Stimulated activated CD4-positive, alpha-beta T cell treated with anti-CD3 and anti-CD28 coated beads, Interleukin-4, amount 100 ng/mL, for 4 hours (primary cell): ENCODE data around the gene FOXK2.
A peak's percentile ranks its signal among the peaks of the same experiment; 100 is the strongest.
"Not testable (repeated sequence)": the region's sequence is repeated elsewhere in the genome, so short reads cannot be mapped to it uniquely, and the experiment has no call there.

Source experiments
- DNase-seq, 2 experiments: peaks; one replicate each; pipeline ENCODE4 v3.0.0-alpha.2; 2020

The FOXK2 gene

DNA sequence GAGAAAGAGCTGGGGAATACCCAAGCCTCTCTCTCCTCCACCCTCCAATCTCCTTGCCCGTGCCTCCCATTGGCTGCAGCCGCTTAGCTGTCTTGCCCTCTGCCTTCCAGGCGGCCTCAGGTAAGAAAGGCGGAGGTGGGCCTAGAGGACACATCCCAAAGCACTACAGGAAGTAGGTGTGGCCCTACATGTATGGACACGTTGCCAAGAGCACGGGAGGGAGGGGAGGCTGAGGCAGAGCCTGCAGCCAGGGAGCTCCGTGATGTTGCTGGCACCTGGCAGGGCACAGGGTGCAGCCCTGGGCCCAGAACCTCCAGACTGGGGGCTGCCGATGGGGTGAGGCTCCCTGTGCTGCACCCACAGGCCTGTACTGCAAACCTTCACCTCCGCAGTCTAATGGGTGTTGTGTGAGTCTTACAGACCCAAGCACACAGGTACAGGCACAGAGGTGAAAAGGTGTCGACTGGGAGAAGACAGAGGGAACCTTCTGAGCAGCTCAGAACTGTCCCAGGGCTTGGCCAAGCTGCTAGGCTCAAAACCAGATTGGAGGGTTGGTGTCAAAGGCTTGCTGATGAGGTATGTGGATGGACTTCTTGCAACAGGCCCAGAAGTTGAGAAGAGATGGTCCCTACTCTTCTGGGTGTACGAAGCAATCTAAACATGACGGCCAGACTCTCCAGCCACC, 23.5 kb upstream of the FOXK2 start:
- DNase-seq = no peak

DNA sequence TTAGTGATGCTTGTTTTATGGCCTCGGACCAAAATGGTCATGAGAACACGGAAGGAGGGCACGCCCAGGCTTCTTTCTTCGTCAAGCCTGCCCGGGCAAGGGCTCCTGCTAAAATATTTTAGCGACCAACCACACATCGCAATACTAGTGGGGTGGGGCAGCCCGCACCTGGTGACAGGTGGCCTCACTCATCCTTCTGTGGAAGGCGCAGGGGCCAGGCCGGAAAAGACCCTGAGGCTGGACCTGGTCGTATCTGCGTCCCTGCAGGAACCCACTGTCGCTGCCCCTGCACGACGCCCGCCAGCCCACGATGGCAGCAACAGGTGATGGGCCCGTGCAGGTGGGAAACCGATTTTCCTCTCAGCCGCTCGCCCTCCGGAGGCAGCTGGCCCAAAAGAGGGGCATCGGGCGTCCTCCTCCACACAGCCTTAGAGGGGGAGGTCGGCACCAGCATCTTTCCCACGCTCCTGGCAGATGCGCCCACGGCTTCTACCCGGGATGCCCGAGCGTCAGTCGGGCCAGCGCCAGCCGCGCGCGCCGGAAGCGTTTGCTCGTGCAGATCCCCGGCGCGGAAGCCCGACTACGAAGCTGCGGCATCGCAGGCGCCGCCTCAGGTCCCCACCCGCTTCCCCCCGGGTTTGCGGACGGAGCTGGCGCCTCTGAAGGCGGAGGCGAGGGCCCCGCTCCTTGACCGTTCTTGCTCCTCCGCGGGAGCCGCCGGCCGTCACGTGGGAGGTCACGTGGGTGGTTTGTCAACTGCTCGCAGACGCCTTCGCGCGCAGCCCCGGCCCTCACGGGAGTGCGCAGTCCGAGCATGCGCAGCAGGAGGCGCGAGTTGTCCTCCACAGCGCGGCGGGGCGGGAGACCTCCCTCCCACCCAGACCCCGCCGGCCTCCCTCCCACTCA, 22.8 kb upstream of the FOXK2 start:
- DNase-seq = peak; percentile 88 to 90

DNA sequence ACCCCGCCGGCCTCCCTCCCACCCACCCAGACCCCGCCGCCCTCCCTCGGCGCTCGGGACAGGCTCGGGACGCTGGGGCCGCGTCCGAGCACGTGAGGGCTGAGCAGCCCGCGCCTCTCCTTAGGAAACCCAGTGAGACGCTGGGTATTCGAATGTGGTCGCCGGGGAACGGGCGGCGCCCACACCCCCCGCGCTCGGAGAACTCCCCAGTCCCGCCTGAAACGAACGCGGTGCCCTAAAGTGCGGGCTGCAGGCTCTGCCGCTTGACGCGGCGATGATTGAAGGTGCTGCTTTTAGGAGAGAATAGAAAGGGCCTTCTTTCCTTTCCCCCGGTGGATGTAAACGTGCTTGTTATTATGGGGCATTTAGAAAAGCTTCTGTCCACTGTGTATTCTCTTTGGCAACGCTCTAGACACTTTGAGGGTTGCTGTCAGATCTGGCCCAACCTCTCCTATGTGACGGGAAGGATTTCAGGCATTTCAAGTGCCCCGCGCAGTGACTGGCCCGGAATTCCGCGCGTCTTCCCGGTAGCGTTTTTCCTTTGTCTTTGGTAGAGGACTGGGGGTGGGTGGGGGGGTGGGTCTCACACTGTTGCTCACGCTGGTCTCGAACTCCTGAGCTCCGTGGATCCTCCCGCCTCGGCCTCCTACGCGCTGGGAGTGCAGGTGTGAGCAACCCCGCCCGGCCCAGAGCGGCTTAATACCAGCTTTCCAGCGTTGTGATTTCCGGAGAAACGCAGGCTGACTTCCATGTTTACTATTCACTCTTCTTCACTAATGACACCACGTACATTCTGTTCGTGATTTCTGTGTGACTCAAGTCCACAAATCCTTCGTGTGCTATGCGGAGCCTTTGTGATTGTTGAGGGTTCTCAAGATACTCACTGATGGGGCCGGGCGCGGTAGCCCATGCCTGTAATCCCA, 21.8 kb upstream of the FOXK2 start:
- peak; percentile 39 to 48 for DNase-seq

DNA sequence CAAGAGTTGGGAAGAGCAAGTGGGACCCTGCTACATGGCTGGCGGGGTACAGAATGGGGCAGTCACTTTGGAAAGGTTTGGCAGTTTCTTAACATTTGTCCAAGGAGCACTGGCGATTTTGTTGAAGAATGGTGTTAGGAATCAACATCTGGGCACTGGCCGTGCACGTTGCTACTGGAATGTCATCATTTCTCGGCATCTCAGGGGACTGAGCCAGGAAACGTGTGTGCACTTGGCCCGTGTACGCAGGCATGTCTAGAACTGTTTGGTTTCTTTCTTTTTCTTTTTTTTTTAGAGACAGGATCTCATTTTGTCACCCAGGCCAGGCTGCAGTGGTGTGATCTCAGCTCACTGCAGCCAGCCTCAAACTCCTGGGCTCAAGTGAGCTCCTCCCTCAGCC, 17.3 kb upstream of the FOXK2 start:
- no peak for DNase-seq

DNA sequence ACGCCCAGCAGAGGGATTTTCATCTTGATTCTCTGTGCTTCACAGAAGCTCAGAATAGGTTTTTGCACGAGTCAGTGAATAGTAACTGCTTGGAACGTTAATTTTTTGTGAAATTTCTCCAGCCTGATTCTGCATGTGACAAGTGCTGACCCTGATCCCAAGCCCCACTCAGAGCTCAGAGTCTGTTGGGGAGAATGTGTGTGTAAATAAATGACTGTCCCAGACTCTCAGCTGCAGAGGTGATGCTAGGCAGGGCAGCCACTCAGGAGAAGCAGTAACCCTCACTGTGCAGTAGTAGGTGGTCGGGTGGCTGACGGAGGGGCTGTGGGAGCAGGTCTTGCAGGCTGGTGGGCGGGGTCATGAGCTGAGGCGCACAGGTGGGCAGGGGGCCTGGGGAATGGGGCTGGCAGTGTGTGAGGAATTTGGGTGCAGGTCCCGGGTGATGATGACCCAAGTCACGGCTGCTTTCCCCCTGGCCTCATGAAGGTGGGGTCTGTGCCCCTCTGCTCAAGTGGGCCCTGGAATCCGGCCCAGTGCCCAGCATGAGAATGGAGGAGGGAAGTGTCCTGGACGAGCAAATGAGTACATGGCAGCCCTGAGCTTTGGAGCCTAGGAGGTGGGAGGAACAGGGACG, 16.3 kb upstream of the FOXK2 start:
- DNase-seq = no peak

DNA sequence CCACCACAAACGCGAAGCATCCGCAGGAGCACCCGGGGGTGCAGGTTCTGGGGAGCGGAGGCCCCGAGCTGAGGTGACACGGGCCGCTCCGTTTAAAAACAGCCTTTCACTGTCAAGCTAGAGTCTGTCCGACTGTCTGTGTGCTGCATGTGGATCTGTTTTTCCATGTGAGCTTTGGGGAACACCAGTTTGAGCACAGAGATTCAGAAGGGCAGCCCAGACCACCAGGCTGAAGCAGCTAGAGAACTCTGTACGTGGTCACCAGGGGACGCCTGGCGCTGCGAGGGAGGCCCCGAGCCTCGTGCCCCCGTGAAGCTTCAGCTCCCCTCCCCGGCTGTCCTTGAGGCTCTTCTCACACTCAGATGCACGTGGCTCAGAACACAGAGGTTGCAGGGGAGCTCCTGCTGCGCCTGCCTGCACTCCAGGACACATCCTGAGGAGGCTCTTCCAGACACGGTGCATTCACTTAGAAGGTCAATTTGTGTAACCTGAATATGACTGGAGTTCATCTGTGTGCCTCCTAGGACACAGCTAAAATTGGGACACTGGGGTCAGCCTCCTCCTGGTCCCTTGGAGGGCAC, 15.7 kb upstream of the FOXK2 start:
- DNase-seq = no peak

DNA sequence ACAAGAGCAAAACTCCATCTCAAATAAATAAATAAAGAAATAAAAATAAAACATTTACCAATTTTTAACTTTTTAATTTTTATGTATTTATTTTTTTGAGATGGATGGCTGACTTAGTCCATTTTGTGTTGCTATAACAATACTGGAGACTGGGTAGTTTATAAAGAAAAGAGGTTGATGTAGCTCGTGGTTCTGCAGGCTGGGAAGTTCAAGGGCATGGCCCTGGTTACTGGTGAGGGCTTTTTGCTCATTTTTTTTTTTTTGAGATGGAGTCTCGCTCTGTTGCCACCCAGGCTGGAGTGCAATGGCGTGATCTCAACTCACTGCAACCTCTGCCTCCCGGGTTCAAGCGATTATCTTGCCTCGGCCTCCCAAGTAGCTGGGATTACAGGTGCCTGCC, 14.2 kb upstream of the FOXK2 start:
- DNase-seq = no peak

DNA sequence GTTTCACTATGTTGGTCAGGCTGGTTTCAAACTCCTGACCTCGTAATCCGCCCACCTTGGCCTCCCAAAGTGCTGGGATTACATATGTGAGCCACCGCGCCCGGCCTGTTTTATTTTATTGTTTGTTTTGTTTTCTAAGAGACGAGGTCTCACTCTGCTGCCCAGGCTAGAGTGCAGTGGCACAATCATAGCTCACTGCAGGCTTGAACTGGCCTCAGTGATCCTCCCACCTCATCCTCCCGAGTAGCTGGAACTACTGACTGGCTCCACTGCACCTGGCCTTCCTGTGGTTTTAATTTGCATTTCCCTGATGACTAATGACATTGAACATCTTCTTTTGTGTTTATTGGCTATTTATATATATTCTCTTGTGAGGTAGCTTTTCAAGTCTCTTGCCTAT, 13.1 kb upstream of the FOXK2 start:
- peak in 1 of 2 experiments; percentile 19 for DNase-seq

DNA sequence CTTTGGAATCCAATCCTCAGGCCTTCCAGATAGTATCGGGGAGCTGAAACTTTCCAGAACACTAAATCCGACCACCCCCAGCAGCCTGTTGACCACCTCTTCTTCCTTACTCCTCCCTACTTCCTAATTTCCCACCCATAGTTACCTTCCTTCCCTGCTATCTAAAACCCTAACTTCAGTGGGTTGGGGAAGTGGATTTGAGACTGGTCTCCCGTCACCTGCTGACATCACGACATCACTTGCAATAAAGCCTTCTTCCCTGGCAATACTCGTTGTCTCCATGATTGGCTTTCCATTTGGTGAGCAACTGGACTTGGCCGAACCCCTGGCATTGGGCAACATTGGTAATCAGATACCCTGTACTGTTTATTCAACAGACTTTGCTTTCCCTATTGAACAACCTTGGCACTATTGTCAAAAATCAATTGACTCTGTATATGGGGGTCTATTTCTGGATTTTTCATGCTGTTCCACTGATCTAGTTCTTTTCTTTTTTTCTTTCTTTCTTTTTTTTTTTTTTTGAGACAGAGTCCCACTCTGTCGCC, 11.8 kb upstream of the FOXK2 start:
- DNase-seq = no peak

DNA sequence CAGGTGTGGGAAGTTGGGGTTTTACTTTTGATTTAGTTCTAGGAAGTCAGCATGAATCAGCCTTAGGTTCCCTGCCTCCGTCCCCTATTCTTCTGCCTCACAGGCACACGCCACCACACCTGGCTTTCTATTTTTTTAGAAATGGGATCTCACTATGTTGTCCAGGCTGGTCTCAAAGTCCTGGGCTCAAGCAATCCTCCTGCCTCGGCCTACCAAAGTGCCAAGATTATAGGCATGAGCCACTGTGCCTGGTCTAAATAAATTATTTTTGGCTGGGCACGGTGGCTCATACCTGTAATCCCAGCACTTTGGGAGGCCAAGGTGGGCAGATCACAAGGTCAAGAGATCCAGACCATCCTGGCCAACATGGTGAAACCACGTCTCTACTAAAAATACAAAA, 7.9 kb upstream of the FOXK2 start:
- not testable (repeated sequence) for DNase-seq

DNA sequence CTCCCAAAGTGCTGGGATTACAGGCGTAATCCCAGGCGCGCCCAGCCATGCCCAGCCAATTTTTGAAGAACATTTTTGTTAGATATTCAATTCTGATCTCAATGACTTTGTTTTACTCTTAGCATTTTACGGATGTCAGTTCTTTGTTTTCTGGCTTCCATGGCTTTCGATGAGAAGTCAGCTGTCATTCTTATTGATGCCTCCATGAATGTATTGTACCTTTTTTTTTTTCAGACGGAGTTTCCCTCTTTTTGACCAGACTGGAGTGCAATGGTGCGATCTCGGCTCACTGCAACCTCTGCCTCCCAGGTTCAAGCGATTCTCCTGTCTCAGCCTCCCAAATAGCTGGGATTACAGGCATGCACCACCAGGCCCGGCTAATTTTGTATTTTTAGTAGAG, 5.7 kb upstream of the FOXK2 start:
- not testable (repeated sequence) for DNase-seq

DNA sequence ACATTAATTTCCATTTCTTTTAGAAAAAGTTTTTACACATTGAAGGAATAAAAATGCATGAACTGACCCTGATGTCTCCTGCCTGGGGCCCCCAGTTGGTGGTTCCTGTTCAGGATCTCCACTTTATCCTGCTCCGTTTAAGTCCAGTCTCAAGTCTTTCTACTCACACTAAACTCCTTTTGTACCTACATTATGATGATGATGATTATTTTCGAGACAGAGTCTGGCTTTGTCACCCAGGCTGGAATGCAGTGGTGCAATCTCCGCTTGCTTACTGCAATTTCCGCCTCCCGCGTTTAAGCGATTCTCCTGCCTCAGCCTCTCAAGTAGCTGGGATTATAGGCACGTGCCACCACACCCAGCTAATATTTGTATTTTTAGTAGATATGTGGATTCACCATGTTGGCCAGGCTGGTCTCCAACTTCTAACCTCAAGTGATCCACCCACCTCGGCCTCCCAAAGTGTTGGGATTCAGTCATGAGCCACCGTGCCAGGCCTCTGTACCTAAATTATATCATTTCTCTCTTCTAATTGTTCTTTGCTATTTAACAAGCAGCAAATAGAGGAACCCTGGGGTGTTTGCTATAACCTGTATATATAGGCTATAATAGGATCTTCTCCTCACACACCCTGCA, 2.2 kb upstream of the FOXK2 start:
- DNase-seq = no peak

DNA sequence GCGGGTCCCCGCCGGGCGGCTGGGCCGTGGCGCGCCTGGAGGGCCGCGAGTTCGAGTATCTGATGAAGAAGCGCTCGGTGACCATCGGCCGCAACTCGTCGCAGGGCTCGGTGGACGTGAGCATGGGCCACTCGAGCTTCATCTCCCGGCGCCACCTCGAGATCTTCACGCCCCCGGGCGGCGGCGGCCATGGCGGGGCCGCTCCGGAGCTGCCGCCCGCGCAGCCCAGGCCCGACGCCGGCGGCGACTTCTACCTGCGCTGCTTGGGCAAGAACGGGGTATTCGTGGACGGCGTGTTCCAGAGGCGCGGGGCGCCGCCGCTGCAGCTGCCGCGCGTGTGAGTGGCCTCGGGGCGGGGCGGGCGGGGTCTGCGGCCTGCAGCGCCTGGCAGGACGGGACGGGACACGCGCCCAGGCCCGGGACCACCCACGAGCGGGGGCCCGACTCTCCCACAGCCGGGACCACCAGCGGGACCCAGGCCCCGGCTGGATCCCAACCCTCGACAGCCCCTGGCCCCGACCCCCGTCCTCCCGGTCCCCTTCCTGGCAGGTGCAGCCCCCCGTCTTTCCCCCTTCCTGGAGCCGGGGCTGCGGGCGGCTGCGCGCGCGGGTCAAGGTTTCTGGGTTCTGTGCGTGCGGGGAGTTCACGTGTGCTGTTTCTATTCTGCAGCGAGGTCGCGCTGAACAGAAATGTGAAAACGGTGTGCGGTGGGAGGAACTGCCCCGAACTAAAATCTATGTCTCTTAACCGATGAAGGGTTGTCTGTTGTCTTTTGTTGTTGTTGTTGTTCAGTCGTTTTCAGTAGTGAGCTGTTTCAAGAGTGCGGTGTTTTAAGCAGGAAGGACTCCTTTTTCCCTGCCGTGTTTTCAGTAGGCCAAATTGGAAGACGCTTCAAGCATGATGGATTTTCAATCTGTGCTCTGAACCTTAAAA, 705 bp downstream of the FOXK2 start:
- DNase-seq = peak; percentile 29 to 34

DNA sequence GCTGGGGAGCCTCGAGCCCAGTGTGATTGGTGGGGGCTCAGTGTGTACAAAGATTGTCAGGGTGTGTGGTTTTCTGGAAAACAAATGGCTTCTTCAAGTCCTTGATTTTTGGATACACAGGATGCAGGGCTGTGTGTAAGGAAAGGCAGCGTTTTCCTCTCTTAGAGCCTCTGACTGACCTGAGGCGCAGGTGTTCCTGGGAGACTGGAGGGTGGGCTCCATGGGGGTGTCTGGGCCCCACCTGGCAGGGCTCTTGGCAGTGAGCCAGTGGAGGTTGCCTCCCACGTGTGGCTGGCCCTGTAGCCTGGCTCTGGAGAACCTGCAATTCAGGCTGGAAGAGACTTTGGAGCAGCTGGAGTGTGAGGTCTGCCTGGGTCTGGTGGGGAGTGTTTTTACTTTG, 5.0 kb downstream of the FOXK2 start:
- DNase-seq = no peak

DNA sequence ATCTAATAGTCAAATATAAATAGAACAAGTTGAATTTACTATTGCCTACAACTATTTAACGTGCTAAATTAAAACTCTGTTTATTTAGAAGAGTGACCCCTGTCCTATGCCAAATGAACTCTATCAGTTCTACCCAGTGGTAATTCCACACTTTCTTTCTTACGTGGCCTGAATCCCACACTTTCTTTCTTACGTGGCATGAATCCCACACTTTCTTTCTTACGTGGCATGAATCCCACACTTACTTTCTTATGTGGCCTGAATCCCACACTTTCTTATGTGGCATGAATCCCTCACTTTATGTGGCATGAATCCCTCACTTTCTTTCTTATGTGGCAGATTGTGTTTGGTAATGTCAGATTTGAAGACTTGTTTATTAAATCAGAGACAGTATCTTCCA, 6.2 kb downstream of the FOXK2 start:
- DNase-seq = no peak

DNA sequence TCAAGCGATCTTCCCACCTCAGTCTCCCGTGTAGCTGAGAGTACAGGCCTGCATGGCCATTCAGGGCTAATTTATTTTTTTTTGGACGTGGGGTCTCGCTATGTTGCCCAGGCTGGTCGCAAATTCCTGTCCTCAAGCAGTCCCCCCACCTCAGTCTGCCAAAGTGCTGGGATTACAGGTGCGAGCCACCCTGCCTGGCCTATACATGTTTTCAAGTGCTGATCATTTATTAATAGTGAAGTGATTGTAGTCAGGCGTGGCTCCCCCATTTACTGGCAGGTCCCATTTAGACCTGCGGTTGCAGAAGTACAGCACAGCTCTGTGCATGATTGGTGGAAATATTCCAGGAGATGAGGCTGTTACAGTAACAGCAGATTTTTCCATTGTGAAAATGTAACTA, 8.4 kb downstream of the FOXK2 start:
- no peak for DNase-seq

DNA sequence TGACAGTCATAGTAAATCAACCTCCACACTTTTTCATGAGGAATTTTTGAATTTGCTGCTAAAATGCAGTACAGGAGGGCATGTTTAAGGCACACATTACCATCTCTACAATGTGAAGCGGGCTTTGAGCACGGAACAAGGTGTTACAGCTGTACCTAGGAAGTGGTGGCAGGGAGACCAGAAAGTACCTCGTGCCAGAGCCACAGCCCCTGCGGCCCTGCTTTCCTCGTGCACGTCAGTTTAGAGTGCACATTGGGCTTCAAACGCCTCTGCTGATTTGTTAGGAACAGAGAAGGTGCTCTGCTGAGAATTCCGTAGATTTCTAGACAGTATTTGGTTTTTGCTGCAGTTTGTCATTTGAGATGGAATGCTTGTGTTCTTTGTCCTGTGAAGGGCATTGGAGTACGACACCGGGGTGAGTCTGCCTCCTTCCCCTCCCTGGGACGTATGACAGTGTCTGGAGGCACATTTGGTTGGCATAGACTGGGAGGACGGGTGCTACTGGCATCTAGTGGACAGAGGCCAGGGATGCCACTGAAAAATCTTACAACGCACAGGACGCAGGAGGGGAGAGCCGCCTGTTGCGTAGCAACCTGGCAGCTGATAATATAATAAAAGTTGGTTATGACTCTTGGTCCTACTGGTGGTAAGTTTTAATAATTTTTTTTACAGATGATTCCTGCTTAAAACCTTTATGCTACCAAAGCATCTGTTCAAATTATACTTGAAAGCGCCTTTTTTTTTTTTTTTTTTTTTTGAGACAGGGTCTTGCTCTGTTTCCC, 9.1 kb downstream of the FOXK2 start:
- no peak for DNase-seq

DNA sequence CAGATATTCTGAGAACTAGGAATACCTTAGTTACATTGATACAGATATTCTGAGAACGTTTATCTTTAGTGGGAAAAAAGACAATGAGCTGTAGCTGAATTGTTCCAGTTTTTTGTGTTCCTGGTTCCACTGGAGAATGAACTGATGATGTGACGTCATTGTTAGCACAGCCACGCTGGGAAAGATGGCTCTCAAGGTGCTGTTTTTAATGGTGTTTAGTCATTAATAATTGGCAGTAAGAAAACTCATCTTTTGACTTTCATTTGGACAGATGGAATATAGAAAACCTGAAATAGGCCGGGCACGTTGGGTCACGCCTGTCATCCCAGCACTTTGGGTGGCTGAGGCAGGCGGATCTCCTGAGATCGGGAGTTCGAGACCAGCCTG, 10.4 kb downstream of the FOXK2 start:
- no peak for DNase-seq

DNA sequence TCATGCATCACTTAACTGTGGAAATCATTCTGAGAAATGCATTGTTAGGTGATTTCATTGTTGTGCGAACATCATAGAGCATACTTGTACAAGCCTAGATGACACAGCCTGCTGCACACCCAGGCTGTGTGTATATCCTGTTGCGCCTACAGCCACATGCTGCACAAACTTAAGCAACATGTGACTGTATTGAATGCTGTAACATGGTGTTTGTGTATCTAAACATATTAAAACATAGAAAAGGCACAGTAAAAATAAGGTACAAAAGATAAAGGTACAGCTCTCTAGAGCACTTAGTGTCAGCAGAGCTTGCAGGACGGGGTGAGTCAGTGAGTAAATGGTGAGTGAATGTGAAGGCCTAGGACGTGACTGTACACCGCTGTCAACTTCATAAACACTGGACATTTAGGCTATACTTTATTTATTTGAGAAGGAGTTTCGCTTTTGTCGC, 11.9 kb downstream of the FOXK2 start:
- no peak for DNase-seq
